CD4-positive, alpha-beta memory T cell (primary cell): ENCODE results near the gene TUFM. TPM values are rescaled to one million over a fixed set of nuclear protein-coding genes. Genes with fewer than 3 reads are reported as not detected.

Source experiments
- CTCF ChIA-PET: fragments of 350-600 bp; sonication (Branson Sonifier 250); formaldehyde crosslinking; loops from one replicate; lab custom pipeline; 2021; ENCODE audit warnings: inconsistent platforms; ENCODE audit not compliant: partially characterized antibody; lab: Charles Lee
- POLR2A ChIA-PET: fragments of 350-600 bp; sonication (Branson Sonifier 250); formaldehyde crosslinking; loops from one replicate; lab custom pipeline; 2021; ENCODE audit not compliant: partially characterized antibody; lab: Charles Lee
- DNase-seq, 5 donors: peaks; one replicate each; pipeline versions ENCODE4 v3.0.0 to v3.0.0-alpha.2; 2020 to 2022; ENCODE audit warnings: mixed read lengths in 1 of 5
- H3K27ac ChIP-seq: one replicate; pipeline ENCODE4 v1.7.0; 2013; ENCODE audit warnings: low read depth, low read length
- H3K27me3 ChIP-seq: 2 replicates; pipeline ENCODE4 v1.7.0; 2013; ENCODE audit warnings: mild to moderate bottlenecking, low read length, moderate library complexity; ENCODE audit not compliant: insufficient read depth
- H3K36me3 ChIP-seq: 2 replicates; pipeline ENCODE4 v1.7.0; 2013; ENCODE audit warnings: mild to moderate bottlenecking, low read length, moderate library complexity; ENCODE audit not compliant: insufficient read depth
- H3K4me1 ChIP-seq: 2 replicates; pipeline ENCODE4 v1.7.0; 2013; ENCODE audit warnings: mild to moderate bottlenecking, low read length, moderate library complexity; ENCODE audit not compliant: insufficient read depth
- H3K4me3 ChIP-seq, 2 donors: one replicate each; pipeline ENCODE4 v1.7.0; 2013; ENCODE audit warnings: low read length in 2 of 2, mild to moderate bottlenecking in 1 of 2
- H3K9me3 ChIP-seq, 2 donors: one replicate each; pipeline ENCODE4 v1.7.0; 2013; ENCODE audit warnings: low read length in 2 of 2, control low read depth in 1 of 2; ENCODE audit not compliant: control insufficient read depth in 1 of 2
- H3K27ac Mint-ChIP-seq, 7 donors: one replicate each; pipeline ENCODE4 v1.8.0; 2020 to 2021; ENCODE audit warnings: mixed read lengths in 7 of 7, mild to moderate bottlenecking in 6 of 7, inconsistent platforms in 3 of 7, moderate library complexity in 3 of 7
- H3K27me3 Mint-ChIP-seq, 2 donors: one replicate each; pipeline ENCODE4 v1.8.0; 2020 to 2021; ENCODE audit warnings: mixed read lengths in 2 of 2
- H3K36me3 Mint-ChIP-seq, 2 donors: one replicate each; pipeline ENCODE4 v1.8.0; 2020 to 2021; ENCODE audit warnings: mixed read lengths in 2 of 2, inconsistent platforms in 1 of 2, mild to moderate bottlenecking in 1 of 2
- H3K4me1 Mint-ChIP-seq, 4 donors: one replicate each; pipeline ENCODE4 v1.8.0; 2020 to 2021; ENCODE audit warnings: mixed read lengths in 4 of 4, mild to moderate bottlenecking in 1 of 4
- H3K4me3 Mint-ChIP-seq, 8 donors: one replicate each; pipeline ENCODE4 v1.8.0; 2020 to 2021; ENCODE audit warnings: mixed read lengths in 8 of 8, mild to moderate bottlenecking in 7 of 8, moderate library complexity in 6 of 8, inconsistent platforms in 3 of 8
- H3K9me3 Mint-ChIP-seq, 8 donors: one replicate each; pipeline ENCODE4 v1.8.0; 2020 to 2021; ENCODE audit warnings: mixed read lengths in 8 of 8, mild to moderate bottlenecking in 5 of 8, inconsistent platforms in 3 of 8, moderate library complexity in 1 of 8
- intact Hi-C: fragments of 100-400 bp; cut with micrococcal nuclease; formaldehyde crosslinking; loops from one replicate; pipeline ENCODE4 v1.15.1; 2023
- polyA plus RNA-seq, 2 donors: library from polyadenylated mRNA; unstranded; fragments of 300-500 nt; fragmentation: Illumina TruSeq; gene quantifications; one replicate each; pipeline ENCODE4 v1.2.3, GENCODE V29; 2021
- total RNA-seq, 2 experiments: library from RNA; stranded (reverse); gene quantifications; one replicate each; pipeline ENCODE4 v1.2.3, GENCODE V29; 2021

The TUFM gene
- total and polyA plus RNA-seq, 4 experiments from 2014 or later, result 98.0 to 198 (median 123) TPM

DNA sequence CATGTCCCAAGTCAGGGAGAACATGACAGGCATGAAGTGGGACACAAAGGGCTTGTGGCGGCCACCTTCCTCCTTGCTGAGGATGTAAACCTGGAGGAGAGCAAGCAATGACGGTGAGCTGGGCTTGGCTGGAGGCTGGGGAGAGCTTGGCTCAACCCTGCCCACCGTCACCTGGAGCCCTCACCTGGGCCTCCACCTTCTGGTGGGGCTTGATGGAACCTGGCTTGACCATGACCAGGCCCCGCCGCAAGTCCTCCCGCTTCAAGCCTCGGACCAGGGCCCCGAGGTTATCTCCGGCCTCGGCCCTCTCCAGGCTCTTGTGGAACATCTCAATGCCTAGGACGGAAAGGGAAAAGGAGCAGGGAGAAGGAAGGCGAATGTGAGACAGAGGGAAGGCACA, 2.4 kb downstream of the TUFM start:
- peaks cover 22% of the 10 kb centered on the region for H3K4me1 ChIP-seq
- DNase-seq, result no peak
- POLR2A ChIA-PET, result interaction anchor here (1.0 to 5.7 kb wide), 3 partner anchors 12 to 21 kb away, joined by 3 to 149 read pairs (median 84); partner anchors contain the start of genes ATXN2L and SH2B1
- Mint-ChIP-seq H3K27ac (peak overlapping the region in 2 of 7 donors; percentile 47 to 96), H3K36me3 (peaks cover 13 to 53% of the 10 kb centered on the region in 2 donors), H3K27me3 (no peaks in the 10 kb centered on the region), H3K4me3 (peak overlapping the region in 3 of 8 donors; percentile 26 to 52 (median 50)), H3K9me3 (peaks cover 0 to 3% (median 0%) of the 10 kb centered on the region in 8 donors), H3K4me1 (peaks cover 18 to 39% (median 25%) of the 10 kb centered on the region in 4 donors)
- CTCF ChIA-PET, result no interaction called here
- no peaks in the 10 kb centered on the region for H3K27me3 ChIP-seq
- H3K4me3 ChIP-seq, result no peak overlapping the region
- intact Hi-C loops, result no loop called here
- H3K9me3 ChIP-seq, result no peaks in the 10 kb centered on the region
- peaks cover 30% of the 10 kb centered on the region for H3K36me3 ChIP-seq
- H3K27ac ChIP-seq, result no peak overlapping the region

DNA sequence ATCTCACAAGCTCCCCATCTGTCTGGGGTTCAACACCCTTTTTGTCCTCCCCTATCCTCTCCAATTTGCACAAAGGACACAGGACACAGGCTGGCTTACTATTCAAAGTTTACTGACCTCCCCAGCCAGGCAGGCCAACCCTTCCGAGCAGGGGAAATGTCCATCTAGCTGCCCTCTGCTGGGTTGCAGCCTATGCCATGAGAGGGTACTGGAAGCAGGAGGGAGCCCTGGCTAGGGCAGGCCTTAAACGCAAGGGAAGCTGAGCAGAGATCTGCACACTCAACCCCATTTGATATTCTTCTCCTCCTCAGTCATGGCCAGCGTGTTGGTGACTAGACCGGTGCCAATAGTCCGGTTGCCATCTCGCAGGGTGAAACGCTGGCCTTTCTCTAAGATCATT, 3.5 kb downstream of the TUFM start:
- peaks cover 18 to 61% of the 10 kb centered on the region in 2 donors for H3K36me3 Mint-ChIP-seq
- intact Hi-C loops, result no loop called here

DNA sequence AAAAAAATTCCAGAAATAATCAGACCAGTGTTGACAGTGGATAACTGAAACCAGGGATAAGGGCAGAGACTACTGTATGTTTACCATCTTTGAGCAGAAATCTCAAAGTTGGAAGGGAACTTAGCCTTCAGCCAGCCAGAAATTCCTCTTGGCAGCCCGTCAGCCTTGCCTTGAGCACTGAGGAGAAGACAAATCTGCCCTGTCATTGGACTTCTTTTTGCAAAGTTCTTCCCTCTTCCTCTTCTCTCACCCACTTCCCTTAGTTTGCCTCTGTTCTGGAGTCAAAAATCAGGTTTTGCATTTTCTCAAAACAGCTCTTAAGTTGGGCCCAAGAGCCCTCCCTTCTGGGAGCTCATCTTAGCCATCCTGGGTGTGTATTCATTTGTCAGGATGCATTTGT, 6.2 kb downstream of the TUFM start:
- Mint-ChIP-seq H3K4me1 (peaks cover 2 to 12% (median 3%) of the 10 kb centered on the region in 4 donors), H3K27me3 (no peaks in the 10 kb centered on the region), H3K27ac (peak overlapping the region in 3 of 7 donors; percentile 37 to 73 (median 54)), H3K9me3 (peaks cover 0 to 2% (median 0%) of the 10 kb centered on the region in 8 donors), H3K4me3 (no peak overlapping the region), H3K36me3 (peaks cover 18 to 65% of the 10 kb centered on the region in 2 donors)
- POLR2A ChIA-PET, result interaction anchor here (0.7 kb wide), 2 partner anchors 30 to 44 kb away, joined by 3 read pairs; no protein-coding TSS in a partner anchor
- no peaks in the 10 kb centered on the region for H3K9me3 ChIP-seq
- no peak overlapping the region for H3K4me3 ChIP-seq
- CTCF ChIA-PET, result interaction anchor here (0.7 to 0.9 kb wide), 2 partner anchors 11 to 25 kb away, joined by 3 read pairs; no protein-coding TSS in a partner anchor
- DNase-seq, result no peak
- H3K27ac ChIP-seq, result no peak overlapping the region
- intact Hi-C loops, result loop anchor here (2.0 kb wide), 1 partner anchor 15 kb away; no protein-coding TSS in a partner anchor
- peaks cover 50% of the 10 kb centered on the region for H3K36me3 ChIP-seq
- H3K27me3 ChIP-seq, result no peaks in the 10 kb centered on the region
- peaks cover 4% of the 10 kb centered on the region for H3K4me1 ChIP-seq

More for the DNA sequence above, 3.5 kb downstream of the TUFM start:
- no peaks in the 10 kb centered on the region for H3K27me3 ChIP-seq
- DNase-seq, result no peak
- peaks cover 18 to 39% (median 25%) of the 10 kb centered on the region in 4 donors for H3K4me1 Mint-ChIP-seq
- peaks cover 22% of the 10 kb centered on the region for H3K4me1 ChIP-seq
- peak overlapping the region in 3 of 8 donors; percentile 15 to 44 (median 24) for H3K4me3 Mint-ChIP-seq
- no peak overlapping the region for H3K4me3 ChIP-seq
- peaks cover 0 to 3% (median 0%) of the 10 kb centered on the region in 8 donors for H3K9me3 Mint-ChIP-seq
- H3K27ac ChIP-seq, result no peak overlapping the region
- H3K9me3 ChIP-seq, result no peaks in the 10 kb centered on the region
- H3K36me3 ChIP-seq, result peaks cover 30% of the 10 kb centered on the region
- no peaks in the 10 kb centered on the region for H3K27me3 Mint-ChIP-seq
- peak overlapping the region in 5 of 7 donors; percentile 42 to 96 (median 44) for H3K27ac Mint-ChIP-seq
- CTCF ChIA-PET, result interaction anchor here (1.0 kb wide), 1 partner anchor 21 kb away, joined by 3 read pairs; the partner anchor contains the start of gene SH2B1
- POLR2A ChIA-PET, result interaction anchor here (0.7 to 5.7 kb wide), 4 partner anchors 11 to 21 kb away, joined by 3 to 149 read pairs (median 3); partner anchors contain the start of genes ATXN2L and SH2B1

GRCh38 chr16:28839004-28839639, 7.0 kb downstream of the TUFM start:
- no peaks in the 10 kb centered on the region for H3K27me3 ChIP-seq
- Mint-ChIP-seq H3K27me3 (no peaks in the 10 kb centered on the region), H3K27ac (peak overlapping the region in 3 of 7 donors; percentile 53 to 77 (median 65)), H3K4me1 (peaks cover 0 to 4% (median 4%) of the 10 kb centered on the region in 4 donors), H3K4me3 (no peak overlapping the region), H3K9me3 (peaks cover 0 to 2% (median 0%) of the 10 kb centered on the region in 8 donors), H3K36me3 (peaks cover 19 to 62% of the 10 kb centered on the region in 2 donors)
- H3K4me3 ChIP-seq, result no peak overlapping the region
- ChIA-PET POLR2A (interaction anchor here (0.7 to 3.6 kb wide), 6 partner anchors 11 to 888 kb away, joined by 3 to 18 read pairs (median 3); partner anchors contain the start of gene ATXN2L), CTCF (interaction anchor here (0.5 to 0.9 kb wide), 3 partner anchors 11 to 57 kb away, joined by 3 read pairs; no protein-coding TSS in a partner anchor)
- no peak for DNase-seq
- H3K9me3 ChIP-seq, result no peaks in the 10 kb centered on the region
- H3K27ac ChIP-seq, result no peak overlapping the region
- H3K4me1 ChIP-seq, result no peaks in the 10 kb centered on the region
- intact Hi-C loops, result loop anchor here (2.0 kb wide), 1 partner anchor 14 kb away; no protein-coding TSS in a partner anchor
- H3K36me3 ChIP-seq, result peaks cover 51% of the 10 kb centered on the region

DNA sequence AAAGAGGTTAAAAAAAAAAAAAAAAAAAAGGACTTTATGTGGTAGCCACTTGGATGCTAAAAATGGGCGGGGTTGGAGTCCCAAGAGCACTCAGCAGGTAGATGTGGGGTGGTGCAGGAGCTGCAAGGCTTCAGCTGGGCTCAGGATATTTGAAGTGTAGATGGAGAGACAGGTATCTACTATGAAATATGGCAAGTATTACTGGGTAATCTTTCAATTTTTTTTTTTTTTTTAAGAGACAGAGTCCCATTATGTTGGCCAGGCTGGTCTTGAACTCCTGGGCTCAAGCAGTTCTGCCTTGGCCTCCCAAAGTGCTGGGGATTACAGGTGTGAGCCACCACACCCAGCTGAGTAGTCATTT, 7.6 kb downstream of the TUFM start:
- ChIA-PET CTCF (interaction anchor here (0.5 to 1.0 kb wide), 2 partner anchors 23 to 58 kb away, joined by 3 read pairs; no protein-coding TSS in a partner anchor), POLR2A (interaction anchor here (0.7 to 3.6 kb wide), 5 partner anchors 10 to 888 kb away, joined by 3 to 18 read pairs (median 3); partner anchors contain the start of genes ATXN2L and SH2B1)
- H3K4me3 Mint-ChIP-seq, result no peak overlapping the region
- intact Hi-C loops, result loop anchor here (2.0 kb wide), 1 partner anchor 14 kb away; no protein-coding TSS in a partner anchor
- Histone ChIP-seq H3K27ac (no peak overlapping the region), H3K4me1 (no peaks in the 10 kb centered on the region), H3K27me3 (no peaks in the 10 kb centered on the region), H3K4me3 (no peak overlapping the region), H3K36me3 (peaks cover 51% of the 10 kb centered on the region), H3K9me3 (no peaks in the 10 kb centered on the region)
- no peaks in the 10 kb centered on the region for H3K27me3 Mint-ChIP-seq
- peaks cover 0 to 4% (median 4%) of the 10 kb centered on the region in 4 donors for H3K4me1 Mint-ChIP-seq
- peaks cover 0 to 4% (median 0%) of the 10 kb centered on the region in 8 donors for H3K9me3 Mint-ChIP-seq
- DNase-seq, result no peak
- peak overlapping the region in 6 of 7 donors; percentile 0 to 87 (median 46) for H3K27ac Mint-ChIP-seq
- peaks cover 25 to 63% of the 10 kb centered on the region in 2 donors for H3K36me3 Mint-ChIP-seq

DNA sequence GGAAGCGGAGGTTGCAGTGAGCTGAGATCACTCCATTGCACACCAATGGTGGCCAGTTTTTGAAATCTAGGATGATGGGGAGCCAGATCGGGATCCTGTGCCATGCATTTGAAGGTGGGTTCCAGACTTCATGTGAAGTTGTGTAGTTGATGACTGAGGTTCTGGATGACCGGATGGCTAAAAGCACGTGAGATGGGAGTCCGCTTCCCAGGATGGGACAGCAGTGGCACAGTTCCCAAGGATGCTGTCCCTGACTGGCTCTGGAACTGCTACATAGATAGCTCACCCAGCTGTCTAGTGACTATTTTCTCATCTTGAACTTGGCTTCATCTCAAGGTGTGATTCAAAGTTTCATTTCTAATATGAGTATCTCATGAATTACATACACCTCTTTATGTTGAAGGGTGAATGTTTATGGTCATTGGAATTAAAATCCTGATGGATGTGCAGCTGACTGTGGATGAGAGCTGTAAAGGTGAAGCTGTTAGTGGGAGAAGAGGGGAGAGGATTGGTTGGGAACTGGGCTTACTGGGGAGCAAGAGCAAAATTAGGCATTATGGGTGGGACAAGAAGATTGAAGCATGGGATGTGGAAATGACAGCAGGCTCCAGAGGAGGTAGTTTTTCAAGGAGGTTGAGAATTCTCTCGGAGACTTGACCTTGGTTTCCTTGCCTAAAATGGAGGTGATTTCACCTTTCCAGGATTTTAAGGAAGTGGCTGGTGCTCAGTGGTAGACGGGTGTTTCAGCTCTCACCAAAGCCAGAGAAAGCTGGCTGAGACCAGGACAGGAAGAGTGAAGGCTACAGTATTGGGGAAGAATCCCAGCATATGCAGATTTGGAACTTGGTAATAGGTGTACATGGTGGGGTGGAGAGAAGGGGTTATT, 8.2 kb downstream of the TUFM start:
- ChIA-PET CTCF (interaction anchor here (0.5 to 1.0 kb wide), 2 partner anchors 24 to 58 kb away, joined by 3 read pairs; no protein-coding TSS in a partner anchor), POLR2A (interaction anchor here (0.7 to 3.6 kb wide), 4 partner anchors 9 to 26 kb away, joined by 3 to 18 read pairs (median 3); partner anchors contain the start of genes ATXN2L and SH2B1)
- H3K4me1 Mint-ChIP-seq, result peaks cover 0 to 4% (median 4%) of the 10 kb centered on the region in 4 donors
- no peaks in the 10 kb centered on the region for H3K27me3 Mint-ChIP-seq
- no peaks in the 10 kb centered on the region for H3K27me3 ChIP-seq
- no peak for DNase-seq
- no peaks in the 10 kb centered on the region for H3K4me1 ChIP-seq
- H3K9me3 ChIP-seq, result no peaks in the 10 kb centered on the region
- H3K9me3 Mint-ChIP-seq, result peaks cover 0 to 4% (median 0%) of the 10 kb centered on the region in 8 donors
- H3K4me3 ChIP-seq, result no peak overlapping the region
- H3K4me3 Mint-ChIP-seq, result no peak overlapping the region
- peaks cover 51% of the 10 kb centered on the region for H3K36me3 ChIP-seq
- H3K27ac Mint-ChIP-seq, result peak overlapping the region in 6 of 7 donors; percentile 13 to 87 (median 54)
- no peak overlapping the region for H3K27ac ChIP-seq
- intact Hi-C loops, result loop anchor here (2.0 kb wide), 1 partner anchor 13 kb away; no protein-coding TSS in a partner anchor
- peaks cover 28 to 63% of the 10 kb centered on the region in 2 donors for H3K36me3 Mint-ChIP-seq
